ENCODE measurements around the gene GIMD1.
A peak's percentile ranks its signal among the peaks of the same experiment; 100 is the strongest.

The GIMD1 gene

GRCh38 chr4:106314960-106315359, 53.6 kb downstream of the GIMD1 start:
- DNase-seq = peak; percentile 10 to 21
- TF ChIP-seq GATA1 (IDR thresholded peaks at IDR 0.05; ENCODE audit: low read depth, low read length) = no peak
- TF ChIP-seq POLR2A (IDR thresholded peaks at IDR 0.05; ENCODE audit: low read length) = no peak

- no peak for TF ChIP-seq GATA1 (IDR thresholded peaks at IDR 0.05; ENCODE audit: low read depth, low read length)
- TF ChIP-seq POLR2A (IDR thresholded peaks at IDR 0.05; ENCODE audit: low read length) = no peak
- no peak for DNase-seq
Observed at GRCh38 chr4:106312997-106313522, 55.5 kb downstream of the GIMD1 start.

DNA sequence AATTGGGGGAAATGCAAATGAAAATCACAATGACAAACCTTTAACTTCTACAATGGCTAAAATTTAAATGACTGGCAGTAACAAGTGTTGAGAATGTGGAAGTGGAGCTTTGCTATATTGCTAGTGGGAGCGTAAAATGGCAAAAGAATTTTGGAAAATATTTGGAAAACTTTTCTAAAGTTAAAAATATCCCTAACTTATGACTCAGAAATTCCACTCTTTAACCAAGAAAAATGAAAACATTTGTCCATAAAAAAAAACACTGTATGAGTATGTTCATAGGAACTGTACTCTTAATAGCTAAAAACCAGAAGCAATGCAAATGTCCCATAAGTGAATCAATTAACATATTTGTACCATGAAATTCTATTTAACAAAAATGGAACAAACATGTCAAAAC, 56.2 kb downstream of the GIMD1 start:
- TF ChIP-seq POLR2A (IDR thresholded peaks at IDR 0.05; ENCODE audit: low read length) (no peak), GATA1 (IDR thresholded peaks at IDR 0.05; ENCODE audit: low read depth, low read length) (no peak)

More for the DNA sequence above, 56.2 kb downstream of the GIMD1 start:
- DNase-seq = no peak

Data from erythroblast (primary cell).